Measurements from ENCODE around the gene PTGES.

Gene PTGES

DNA sequence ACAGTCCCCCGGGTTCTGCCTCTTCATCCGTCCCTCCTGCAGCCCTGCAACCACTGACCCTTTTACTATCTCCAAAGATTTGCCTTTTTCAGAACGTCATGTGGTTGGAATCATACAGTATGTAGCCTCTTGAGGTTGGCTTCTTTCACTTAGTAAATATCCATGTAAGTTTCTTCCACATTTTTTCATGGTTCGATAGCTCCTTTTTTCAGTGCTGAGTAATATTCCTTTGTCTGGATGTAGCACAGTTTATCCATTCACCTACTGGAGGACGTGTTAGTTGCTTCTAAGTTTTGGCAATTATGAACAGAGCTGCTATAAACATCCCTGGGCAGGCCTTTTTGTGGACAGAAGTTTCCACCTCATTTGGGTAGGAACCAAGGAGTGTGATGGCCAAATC lies 60.3 kb downstream of the PTGES start:
- DNase-seq (ENCODE audit: low read depth in 2 of 2), result no peak

All from stimulated activated CD8-positive, alpha-beta memory T cell treated with anti-CD3 and anti-CD28 coated beads, Interleukin-15, amount 100 ng/mL, for 48 hours (primary cell).